HepG2 (cell line): ENCODE measurements around the gene PNPLA1. TPM values are rescaled to one million over a fixed set of nuclear protein-coding genes. Genes with fewer than 3 reads are reported as not detected.
A peak's percentile ranks its signal among the peaks of the same experiment; 100 is the strongest.

Source experiments
- ATAC-seq: fragments of 200-7000 bp; cut with Tn5 transposase; 3 replicates; pipeline ENCODE4 v1.9.1; 2020; ENCODE audit warnings: mild to moderate bottlenecking, moderate library complexity
- BruUV-seq: library from RNA; stranded (reverse); fragments of 400-500 nt; replicated peaks from 2 replicates; lab custom pipeline; 2021; lab: Mats Ljungman, UMichigan
- CTCF ChIA-PET: fragments of 300-600 bp; formaldehyde crosslinking; extraction: SDS; loops from one replicate; lab custom pipeline; 2021; ENCODE audit warnings: low total read pairs, inconsistent platforms, low intra/inter-chr PET ratio; lab: Yijun Ruan, JAX
- POLR2A ChIA-PET: fragments of 350-600 bp; sonication (Branson Sonifier 250); formaldehyde crosslinking; loops from one replicate; lab custom pipeline; 2020; ENCODE audit warnings: antibody characterized with exemption, inconsistent platforms; lab: Yijun Ruan, JAX
- DNase-seq: peaks from one replicate; pipeline ENCODE4 v3.0.0-alpha.2; 2015; ENCODE audit warnings: low spot score
- FAIRE-seq: peaks from 3 replicates; lab custom pipeline; 2011; peaks lifted over from hg19 to GRCh38; lab: Jason Lieb, UNC
- H2AFZ ChIP-seq: one replicate; pipeline ENCODE4 v1.6.1; 2011; ENCODE audit warnings: low read length, inconsistent platforms
- H3K27ac ChIP-seq: fragments of 300-600 bp; 3 replicates; pipeline ENCODE4 v1.8.0; 2011; ENCODE audit warnings: mixed run types, mild to moderate bottlenecking, mixed read lengths, low read length, inconsistent platforms; ENCODE audit not compliant: insufficient read depth; ENCODE audit errors: extremely low read length
- H3K27me3 ChIP-seq, 2 experiments: fragments of 200-600 bp in 1 of 2; 2 replicates in 1 of 2; 3 replicates in 1 of 2; pipeline versions ENCODE4 v1.6.0 to v1.8.0; 2011; ENCODE audit warnings: low read length in 2 of 2, mild to moderate bottlenecking in 2 of 2, moderate library complexity in 2 of 2, inconsistent platforms in 1 of 2; ENCODE audit not compliant: insufficient read depth in 2 of 2, control insufficient read depth in 1 of 2
- H3K36me3 ChIP-seq, 2 experiments: fragments of 200-600 bp in 1 of 2; replicated peaks in 1 of 2; 2 replicates in 1 of 2; 3 replicates in 1 of 2; pipeline versions ENCODE4 v1.5.1 to v1.8.0; 2011; ENCODE audit warnings: low read length in 2 of 2, inconsistent platforms in 1 of 2; ENCODE audit not compliant: insufficient read depth in 2 of 2, control insufficient read depth in 1 of 2
- H3K4me1 ChIP-seq: 2 replicates; pipeline ENCODE4 v1.5.1; 2012; ENCODE audit warnings: low read length, inconsistent platforms; ENCODE audit not compliant: insufficient read depth
- H3K4me2 ChIP-seq: 2 replicates; pipeline ENCODE4 v1.6.0; 2011; ENCODE audit warnings: low read depth, low read length, inconsistent platforms
- H3K4me3 ChIP-seq, 3 experiments: fragments of 200-600 bp in 1 of 3; sonication (generic), shearing (Covaris generic) in 1 of 3; replicated peaks in 1 of 3; 2 replicates each; pipeline ENCODE4 v1.5.1; 2011 to 2016; ENCODE audit warnings: low read length in 3 of 3, inconsistent platforms in 2 of 3, low read depth in 2 of 3, mild to moderate bottlenecking in 2 of 3, control low read depth in 1 of 3, mixed read lengths in 1 of 3; ENCODE audit not compliant: insufficient read depth in 1 of 3
- H3K79me2 ChIP-seq: one replicate; pipeline ENCODE4 v1.6.1; 2011; ENCODE audit warnings: low read length, inconsistent platforms; ENCODE audit not compliant: insufficient read depth
- H3K9ac ChIP-seq: 2 replicates; pipeline ENCODE4 v1.6.0; 2011; ENCODE audit warnings: mild to moderate bottlenecking, low read depth, low read length, inconsistent platforms; ENCODE audit not compliant: insufficient read depth
- H3K9me3 ChIP-seq: 2 replicates; pipeline ENCODE4 v1.5.1; 2012; ENCODE audit warnings: mild to moderate bottlenecking, low read length
- H4K20me1 ChIP-seq: 2 replicates; pipeline ENCODE4 v1.6.0; 2011; ENCODE audit warnings: inconsistent platforms, mild to moderate bottlenecking, low read length, moderate library complexity; ENCODE audit not compliant: insufficient read depth
- ATF7 ChIP-seq, 2 experiments: fragments of 450-650 bp in 1 of 2; sonication (generic) in 1 of 2; formaldehyde crosslinking in 1 of 2; IDR thresholded peaks; 2 replicates each; pipeline versions ENCODE4 v1.4.0 to v1.6.1; 2016 to 2020; ENCODE audit warnings: antibody characterized with exemption in 1 of 2, mild to moderate bottlenecking in 1 of 2, missing genetic modification reagents in 1 of 2
- CEBPB ChIP-seq: IDR thresholded peaks from 2 replicates; pipeline ENCODE4 v1.6.1; 2011; ENCODE audit warnings: low read depth, low read length, improper control_type of control experiment, borderline replicate concordance
- EHMT2 ChIP-seq: fragments of 200-600 bp; sonication (generic); IDR thresholded peaks from 2 replicates; pipeline ENCODE4 v1.7.0; 2017; ENCODE audit warnings: antibody characterized with exemption, low read depth, low read length, borderline replicate concordance
- FOXP1 ChIP-seq, 2 experiments: fragments of 450-650 bp in 1 of 2; IDR thresholded peaks; 2 replicates each; pipeline ENCODE4 v1.6.1; 2017 to 2018; ENCODE audit warnings: antibody characterized with exemption in 1 of 2
- JUN ChIP-seq: sonication (generic); formaldehyde crosslinking; IDR thresholded peaks from 2 replicates; pipeline ENCODE4 v1.4.0; 2020; ENCODE audit warnings: mild to moderate bottlenecking, missing genetic modification reagents
- KMT2A ChIP-seq: sonication (generic); formaldehyde crosslinking; IDR thresholded peaks from 2 replicates; pipeline ENCODE4 v1.4.0; 2020; ENCODE audit warnings: missing genetic modification reagents
- NFE2L1 ChIP-seq: sonication (generic); formaldehyde crosslinking; IDR thresholded peaks from 2 replicates; pipeline ENCODE4 v1.4.0; 2020; ENCODE audit warnings: missing genetic modification reagents, mild to moderate bottlenecking, borderline replicate concordance
- NONO ChIP-seq, 2 experiments: fragments of 450-650 bp in 1 of 2; sonication (generic) in 1 of 2; formaldehyde crosslinking in 1 of 2; IDR thresholded peaks in 1 of 2; conservative IDR thresholded peaks in 1 of 2; 2 replicates each; pipeline versions ENCODE4 v1.6.1 to v1.8.0; 2017 to 2022; ENCODE audit warnings: mild to moderate bottlenecking in 1 of 2, missing genetic modification reagents in 1 of 2, moderate library complexity in 1 of 2
- SRSF9 ChIP-seq: fragments of 200-400 bp; formaldehyde crosslinking; IDR thresholded peaks from 2 replicates; pipeline ENCODE4 v1.6.1; 2018; ENCODE audit warnings: borderline replicate concordance, mild to moderate bottlenecking, low read depth, low read length; ENCODE audit not compliant: insufficient read depth, poor library complexity, severe bottlenecking
- SYNCRIP ChIP-seq: fragments of 200-400 bp; formaldehyde crosslinking; IDR thresholded peaks from 2 replicates; pipeline ENCODE4 v1.6.1; 2018; ENCODE audit warnings: mild to moderate bottlenecking, low read depth, low read length; ENCODE audit not compliant: insufficient read depth
- ZKSCAN8 ChIP-seq: IDR thresholded peaks from 2 replicates; pipeline ENCODE4 v1.6.1; 2016; ENCODE audit warnings: borderline replicate concordance, missing genetic modification reagents, missing compliant biosample characterization
- ZNF124 ChIP-seq: sonication (generic); formaldehyde crosslinking; IDR thresholded peaks from 2 replicates; pipeline ENCODE4 v1.4.0; 2020; ENCODE audit warnings: missing genetic modification reagents
- ZNF333 ChIP-seq: sonication (generic); formaldehyde crosslinking; IDR thresholded peaks from 2 replicates; pipeline ENCODE4 v1.4.0; 2020; ENCODE audit warnings: mild to moderate bottlenecking, missing genetic modification reagents, borderline replicate concordance
- ZNF33A ChIP-seq: sonication (generic); formaldehyde crosslinking; IDR thresholded peaks from 2 replicates; pipeline ENCODE4 v1.5.1; 2020; ENCODE audit warnings: missing genetic modification reagents, mild to moderate bottlenecking, moderate library complexity, borderline replicate concordance
- ZNF670 ChIP-seq: sonication (generic); formaldehyde crosslinking; IDR thresholded peaks from 2 replicates; pipeline ENCODE4 v1.8.0; 2022; ENCODE audit warnings: mild to moderate bottlenecking, missing genetic modification reagents, borderline replicate concordance
- WGBS: methylation state at CpG from one replicate; pipeline ENCODE4 v1.1.6; 2017; ENCODE audit warnings: low lambda C conversion rate; 5-methylcytosine and 5-hydroxymethylcytosine counted together
- in situ Hi-C: cut with HindIII; loops from 2 replicates; pipeline ENCODE4 v1.10.0; 2017; ENCODE audit warnings: low pct_unique_long_range_greater_than_20kb; ENCODE audit not compliant: extremely low pct_ligation_motif_present
- intact Hi-C: fragments of 100-400 bp; cut with micrococcal nuclease; formaldehyde crosslinking; loops from one replicate; pipeline ENCODE4 v1.10.0; 2022; ENCODE audit not compliant: unreplicated experiment
- polyA plus RNA-seq, 8 experiments: library from polyadenylated mRNA; depleted of rRNA in 3 of 8; stranded (reverse) in 7 of 8; unstranded in 1 of 8; fragments of >200 nt; fragmentation: Illumina TruSeq in 4 of 8; extraction: Trizol in 4 of 8; gene quantifications; 2 replicates each; pipeline versions ENCODE4 v1.2.1 to v1.2.3, GENCODE V29; 2011 to 2016; ENCODE audit warnings: low read depth in 4 of 8, missing spikeins in 1 of 8, mixed read lengths in 1 of 8; ENCODE audit not compliant: insufficient read depth in 1 of 8
- total RNA-seq, 5 experiments: library from RNA; depleted of rRNA; stranded (reverse); fragments of >200 nt; fragmentation: Illumina TruSeq; extraction: Trizol; gene quantifications; 2 replicates each; pipeline ENCODE4 v1.2.3, GENCODE V29; 2016; ENCODE audit warnings: low read depth in 1 of 5
- TF ChIP-seq, protein P1 (sequence below): sonication (generic); formaldehyde crosslinking; IDR thresholded peaks from 2 replicates; pipeline ENCODE4 v1.4.0; 2020; ENCODE audit warnings: missing genetic modification reagents

Gene PNPLA1
- total and polyA plus RNA-seq, 2 of the 13 experiments (the other 11 are each of a cell fraction or from before 2014, with no cell fraction given), result not detected

DNA sequence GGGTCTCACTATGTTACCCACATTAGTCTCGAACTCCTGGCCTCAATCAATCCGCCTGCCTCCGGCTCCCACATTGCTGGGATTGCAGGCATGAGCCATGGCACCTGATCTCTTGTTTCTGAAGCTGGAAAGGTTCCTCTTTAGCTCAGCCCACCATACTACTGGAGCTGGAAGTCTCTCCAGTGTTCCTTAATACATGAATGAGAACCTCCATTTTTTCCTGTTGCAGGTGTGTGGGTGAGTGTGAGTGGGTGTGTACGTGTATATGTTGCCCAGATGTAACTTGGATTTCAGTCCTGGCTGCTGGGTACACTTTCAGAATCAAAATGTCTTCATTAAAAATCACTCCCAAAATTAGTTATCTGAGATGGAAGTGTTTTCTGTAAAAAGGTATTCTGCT, 11.1 kb downstream of the PNPLA1 start (continued):
- no peak for TF ChIP-seq ZKSCAN8
- TF ChIP-seq SYNCRIP, result no peak
- no peak for TF ChIP-seq NONO (IDR thresholded peaks at IDR 0.05)
- TF ChIP-seq NONO (CRISPR knock-in tag; conservative IDR thresholded peaks at IDR 0.05), result no peak
- no peak for TF ChIP-seq ZNF670 (CRISPR knock-in tag)
- TF ChIP-seq NFE2L1 (CRISPR knock-in tag), result no peak
- TF ChIP-seq, protein P1, sequence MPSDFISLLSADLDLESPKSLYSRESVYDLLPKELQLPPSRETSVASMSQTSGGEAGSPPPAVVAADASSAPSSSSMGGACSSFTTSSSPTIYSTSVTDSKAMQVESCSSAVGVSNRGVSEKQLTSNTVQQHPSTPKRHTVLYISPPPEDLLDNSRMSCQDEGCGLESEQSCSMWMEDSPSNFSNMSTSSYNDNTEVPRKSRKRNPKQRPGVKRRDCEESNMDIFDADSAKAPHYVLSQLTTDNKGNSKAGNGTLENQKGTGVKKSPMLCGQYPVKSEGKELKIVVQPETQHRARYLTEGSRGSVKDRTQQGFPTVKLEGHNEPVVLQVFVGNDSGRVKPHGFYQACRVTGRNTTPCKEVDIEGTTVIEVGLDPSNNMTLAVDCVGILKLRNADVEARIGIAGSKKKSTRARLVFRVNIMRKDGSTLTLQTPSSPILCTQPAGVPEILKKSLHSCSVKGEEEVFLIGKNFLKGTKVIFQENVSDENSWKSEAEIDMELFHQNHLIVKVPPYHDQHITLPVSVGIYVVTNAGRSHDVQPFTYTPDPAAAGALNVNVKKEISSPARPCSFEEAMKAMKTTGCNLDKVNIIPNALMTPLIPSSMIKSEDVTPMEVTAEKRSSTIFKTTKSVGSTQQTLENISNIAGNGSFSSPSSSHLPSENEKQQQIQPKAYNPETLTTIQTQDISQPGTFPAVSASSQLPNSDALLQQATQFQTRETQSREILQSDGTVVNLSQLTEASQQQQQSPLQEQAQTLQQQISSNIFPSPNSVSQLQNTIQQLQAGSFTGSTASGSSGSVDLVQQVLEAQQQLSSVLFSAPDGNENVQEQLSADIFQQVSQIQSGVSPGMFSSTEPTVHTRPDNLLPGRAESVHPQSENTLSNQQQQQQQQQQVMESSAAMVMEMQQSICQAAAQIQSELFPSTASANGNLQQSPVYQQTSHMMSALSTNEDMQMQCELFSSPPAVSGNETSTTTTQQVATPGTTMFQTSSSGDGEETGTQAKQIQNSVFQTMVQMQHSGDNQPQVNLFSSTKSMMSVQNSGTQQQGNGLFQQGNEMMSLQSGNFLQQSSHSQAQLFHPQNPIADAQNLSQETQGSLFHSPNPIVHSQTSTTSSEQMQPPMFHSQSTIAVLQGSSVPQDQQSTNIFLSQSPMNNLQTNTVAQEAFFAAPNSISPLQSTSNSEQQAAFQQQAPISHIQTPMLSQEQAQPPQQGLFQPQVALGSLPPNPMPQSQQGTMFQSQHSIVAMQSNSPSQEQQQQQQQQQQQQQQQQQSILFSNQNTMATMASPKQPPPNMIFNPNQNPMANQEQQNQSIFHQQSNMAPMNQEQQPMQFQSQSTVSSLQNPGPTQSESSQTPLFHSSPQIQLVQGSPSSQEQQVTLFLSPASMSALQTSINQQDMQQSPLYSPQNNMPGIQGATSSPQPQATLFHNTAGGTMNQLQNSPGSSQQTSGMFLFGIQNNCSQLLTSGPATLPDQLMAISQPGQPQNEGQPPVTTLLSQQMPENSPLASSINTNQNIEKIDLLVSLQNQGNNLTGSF (CRISPR knock-in tag), result no peak
- no peak for TF ChIP-seq SRSF9

DNA sequence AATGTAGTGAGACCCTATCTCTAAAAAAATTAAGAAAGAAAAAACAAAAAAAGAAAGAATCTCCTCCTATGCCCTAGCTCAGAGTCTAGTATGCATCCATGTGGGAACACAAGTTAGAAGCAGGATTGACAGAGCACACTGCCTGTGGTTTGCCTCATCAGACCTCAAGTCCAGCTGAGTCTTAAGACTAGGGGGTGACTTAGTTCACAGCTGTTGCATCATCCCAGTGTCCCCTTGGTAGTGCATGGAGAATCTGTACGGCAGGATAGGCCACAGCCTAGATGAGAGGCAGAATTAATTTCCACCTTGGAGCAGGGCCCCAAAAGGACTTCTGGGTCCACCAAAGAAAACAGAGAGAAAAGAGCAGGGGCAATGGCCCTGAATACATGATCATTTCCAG, 13.7 kb downstream of the PNPLA1 start:
- ChIA-PET CTCF (no interaction called here), POLR2A (no interaction called here)
- Histone ChIP-seq H3K79me2 (no peaks in the 10 kb centered on the region), H3K4me3 (no peak overlapping the region), H3K9me3 (no peaks in the 10 kb centered on the region), H3K36me3 (no peaks in the 10 kb centered on the region), H3K9ac (no peak overlapping the region), H3K27me3 (peaks cover 0 to 6% of the 10 kb centered on the region in 2 experiments; a peak in 3 of 5 replicates), H4K20me1 (no peaks in the 10 kb centered on the region), H2AFZ (no peak overlapping the region), H3K27ac (no peak overlapping the region), H3K4me1 (no peaks in the 10 kb centered on the region), H3K4me2 (no peak overlapping the region)
- intact Hi-C loops, result no loop called here
- ATAC-seq (no peak), FAIRE-seq (no peak), DNase-seq (no peak)
- in situ Hi-C loops, result no loop called here
- 17% methylated on average over 1 of the region's 1 CpG for WGBS
- no TSS peak for BruUV-seq
- TF ChIP-seq JUN (CRISPR knock-in tag) (no peak), KMT2A (CRISPR knock-in tag) (no peak), EHMT2 (no peak), ZNF124 (no peak), ZNF33A (CRISPR knock-in tag) (no peak), CEBPB (peak; percentile 60; the same call in 1 of the 2 replicates), ATF7 (IDR thresholded peaks at IDR 0.05) (peak; percentile 25; the same call in 1 of the 2 replicates), ATF7 (CRISPR knock-in tag; IDR thresholded peaks at IDR 0.05) (no peak), ZNF333 (CRISPR knock-in tag) (no peak), FOXP1 (IDR thresholded peaks at IDR 0.05) (no peak), FOXP1 (CRISPR knock-in tag; IDR thresholded peaks at IDR 0.05) (no peak)
